ENCODE measurements around the gene WDR90.

Gene WDR90

GRCh38 chr16:662597-662996 is 13.4 kb downstream of the WDR90 start:
- TF ChIP-seq CTCF (IDR thresholded peaks at IDR 0.05), result no peak
- DNase-seq (ENCODE audit: low spot score), result no peak
- no peak overlapping the region for H3K4me3 ChIP-seq
- no peak overlapping the region for H3K27ac ChIP-seq

GRCh38 chr16:666572-666971 is 17.4 kb downstream of the WDR90 start:
- DNase-seq (ENCODE audit: low spot score), result no peak
- H3K27ac ChIP-seq, result no peak overlapping the region
- H3K4me3 ChIP-seq, result no peak overlapping the region
- TF ChIP-seq CTCF (IDR thresholded peaks at IDR 0.05), result no peak

GRCh38 chr16:667113-667779 is 18.1 kb downstream of the WDR90 start:
- peak overlapping the region; percentile 96 for H3K4me3 ChIP-seq
- no peak for DNase-seq (ENCODE audit: low spot score)

GRCh38 chr16:667780-668518 is 18.8 kb downstream of the WDR90 start, which contains the start of gene RHOT2:
TSS of gene RHOT2 (plus strand) at chr16:668132. CDS start at chr16:668200, 68 bp downstream.
- peak; percentile 94 for DNase-seq (ENCODE audit: low spot score)
- TF ChIP-seq CTCF (IDR thresholded peaks at IDR 0.05), result peak; percentile 90
- Histone ChIP-seq H3K27ac (peak within 1 kb of the TSS; percentile 77 to 96), H3K4me3 (peak within 1 kb of the TSS; percentile 96)

More at GRCh38 chr16:667113-667779, 18.1 kb downstream of the WDR90 start:
- H3K27ac ChIP-seq, result peak overlapping the region; percentile 77 to 96
- no peak for TF ChIP-seq CTCF (IDR thresholded peaks at IDR 0.05)

GRCh38 chr16:668519-669171 is 19.5 kb downstream of the WDR90 start:
- no peak for TF ChIP-seq CTCF (IDR thresholded peaks at IDR 0.05)
- Histone ChIP-seq H3K27ac (peak overlapping the region; percentile 77 to 96), H3K4me3 (peak overlapping the region; percentile 96)
- no peak for DNase-seq (ENCODE audit: low spot score)

GRCh38 chr16:669666-670065 is 20.5 kb downstream of the WDR90 start:
- Histone ChIP-seq H3K4me3 (no peak overlapping the region), H3K27ac (no peak overlapping the region)
- TF ChIP-seq CTCF (IDR thresholded peaks at IDR 0.05), result no peak
- DNase-seq (ENCODE audit: low spot score), result no peak

All from coronary artery (tissue), 2 donors.